GM21360 (cell line): ENCODE measurements around the gene TRMT2B.
A peak's percentile ranks its signal among the peaks of the same experiment; 100 is the strongest.
"Not testable (repeated sequence)": the region's sequence is repeated elsewhere in the genome, so short reads cannot be mapped to it uniquely, and the experiment has no call there.

Experiments
- ATAC-seq: cut with Tn5 transposase; IDR thresholded peaks from one replicate; pipeline ENCODE4 v1.9.1; 2021; ENCODE audit warnings: mild to moderate bottlenecking, moderate library complexity; ENCODE audit not compliant: unreplicated experiment

The TRMT2B gene, protein sequence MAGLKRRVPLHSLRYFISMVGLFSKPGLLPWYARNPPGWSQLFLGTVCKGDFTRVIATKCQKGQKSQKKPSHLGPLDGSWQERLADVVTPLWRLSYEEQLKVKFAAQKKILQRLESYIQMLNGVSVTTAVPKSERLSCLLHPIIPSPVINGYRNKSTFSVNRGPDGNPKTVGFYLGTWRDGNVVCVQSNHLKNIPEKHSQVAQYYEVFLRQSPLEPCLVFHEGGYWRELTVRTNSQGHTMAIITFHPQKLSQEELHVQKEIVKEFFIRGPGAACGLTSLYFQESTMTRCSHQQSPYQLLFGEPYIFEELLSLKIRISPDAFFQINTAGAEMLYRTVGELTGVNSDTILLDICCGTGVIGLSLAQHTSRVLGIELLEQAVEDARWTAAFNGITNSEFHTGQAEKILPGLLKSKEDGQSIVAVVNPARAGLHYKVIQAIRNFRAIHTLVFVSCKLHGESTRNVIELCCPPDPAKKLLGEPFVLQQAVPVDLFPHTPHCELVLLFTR

DNA sequence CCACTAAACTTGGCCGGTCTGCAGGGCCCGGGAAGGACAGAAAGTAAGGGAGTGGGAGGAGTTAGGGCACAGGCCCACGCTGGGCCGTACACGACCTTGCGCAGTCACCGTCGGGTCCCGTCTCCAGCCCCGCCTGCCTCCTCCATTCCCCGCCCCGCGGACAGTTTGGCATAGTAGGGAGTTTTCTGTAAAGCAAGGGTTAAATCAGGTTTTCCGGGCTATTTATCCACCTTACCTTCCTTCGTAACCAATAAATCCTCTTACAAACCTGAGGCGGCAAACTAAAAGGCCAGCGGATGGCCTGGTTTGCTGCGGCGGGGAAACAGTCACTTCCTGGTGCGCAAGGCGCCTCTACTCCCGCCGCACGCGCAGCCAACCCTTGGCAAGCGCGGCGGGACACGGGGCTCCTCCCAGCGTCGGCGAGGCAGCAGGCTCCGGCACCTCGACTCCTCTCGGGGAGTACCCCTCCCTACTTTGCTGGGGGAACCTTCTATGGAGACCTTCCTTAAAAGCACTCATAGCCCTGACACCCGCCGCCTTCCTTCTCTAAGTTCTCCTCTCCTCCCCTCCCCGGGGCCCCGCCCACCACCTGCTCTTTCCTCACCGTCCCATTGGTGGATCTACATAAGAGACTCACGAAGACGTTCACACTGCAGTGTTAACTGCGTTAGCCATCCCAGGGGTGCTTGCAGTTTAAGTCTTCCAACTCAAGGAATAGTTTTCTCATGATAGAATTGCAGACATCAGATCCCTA is at the start of gene TRMT2B:
Gene TRMT2B, minus strand, starts transcription at position 563 of the 754 bp plus-strand sequence. CDS start 9,822 bp downstream, outside the sequence.
- peak; percentile 94 for ATAC-seq

DNA sequence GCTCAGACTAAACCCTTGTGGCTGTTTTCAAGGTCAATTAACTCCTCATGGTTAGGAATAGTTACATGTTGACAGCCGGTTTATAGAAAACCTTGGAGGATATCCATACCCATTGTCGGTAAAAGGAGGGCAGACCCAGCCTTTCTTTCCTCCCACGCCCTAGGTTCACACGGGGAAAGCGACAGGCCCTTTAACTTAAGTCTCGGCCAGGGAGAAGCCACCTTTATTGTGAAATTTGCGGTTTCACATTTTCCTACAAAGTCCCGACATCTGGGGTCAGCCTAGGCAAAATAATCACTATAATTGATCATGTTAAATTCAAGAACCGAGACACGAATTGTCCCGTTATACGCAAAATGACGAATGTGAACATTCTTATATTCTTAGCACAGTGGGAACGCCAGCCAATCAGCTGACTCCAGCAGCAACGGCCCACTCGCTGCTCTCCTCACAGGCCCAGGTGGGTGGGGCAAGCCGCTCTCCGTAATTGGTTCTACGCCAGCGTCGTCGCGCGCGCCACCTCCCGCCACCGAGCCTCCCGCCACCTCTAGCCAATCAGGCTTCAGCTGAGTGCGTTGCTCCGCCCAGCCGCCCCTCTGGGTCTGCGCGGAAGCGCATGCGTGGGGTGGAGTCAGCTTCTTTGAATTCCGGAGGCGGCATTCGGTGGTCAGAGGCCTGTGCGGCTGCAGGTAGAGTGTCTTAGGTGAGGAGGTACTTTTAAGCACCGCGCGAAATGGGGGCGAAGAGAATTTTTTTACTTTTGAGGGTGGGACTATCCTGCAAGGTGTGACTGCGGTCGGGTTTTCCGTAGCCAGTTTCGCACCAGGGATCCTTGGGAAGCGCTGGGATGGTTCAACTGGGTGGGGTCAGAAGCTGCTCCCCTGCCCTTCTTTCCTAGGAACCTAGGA is 45.9 kb upstream of the TRMT2B start, which contains the start of gene CENPI:
Gene CENPI, plus strand, starts transcription at position 659 of the 908 bp plus-strand sequence. CDS start 2,867 bp downstream, outside the sequence.
- ATAC-seq = peak; percentile 97

DNA sequence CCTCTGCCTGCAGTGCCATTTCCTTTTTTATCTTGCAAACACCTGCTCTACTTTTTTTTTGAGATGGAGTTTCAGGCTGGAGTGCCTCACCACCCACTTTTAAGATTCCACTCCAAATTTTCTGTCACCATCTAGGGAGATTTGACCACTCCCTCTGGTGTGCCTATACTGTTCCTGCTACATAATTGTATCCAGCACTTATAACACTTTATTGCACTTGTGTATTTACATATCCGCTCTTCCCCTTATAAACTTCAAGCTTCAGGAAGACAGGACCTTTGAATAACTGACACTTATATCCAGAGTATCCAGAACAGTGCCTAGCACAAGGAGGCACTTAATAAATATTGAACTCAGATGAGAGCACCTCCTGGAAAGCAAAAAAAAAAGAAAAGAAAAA is 39.9 kb upstream of the TRMT2B start:
- ATAC-seq = no peak

DNA sequence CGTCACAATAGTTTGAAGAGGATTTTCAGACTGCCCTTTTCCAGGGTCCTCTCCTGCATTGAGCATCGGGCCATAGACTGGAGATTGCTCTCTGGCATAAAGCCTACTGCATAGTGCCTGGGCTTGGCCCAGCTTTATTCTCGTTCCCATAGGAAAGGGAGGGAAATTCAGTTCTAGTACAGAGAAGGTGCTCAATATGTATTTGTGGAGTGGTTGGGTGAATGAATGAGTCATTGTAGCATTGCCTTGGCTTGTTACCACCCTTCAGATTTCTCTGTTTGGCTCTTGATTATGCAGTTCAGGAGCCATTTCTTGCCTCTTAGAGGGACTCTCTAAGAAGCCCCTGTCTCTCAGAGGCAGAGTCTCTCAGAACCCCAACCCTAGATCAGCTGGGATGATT is 29.3 kb upstream of the TRMT2B start:
- ATAC-seq = no peak

DNA sequence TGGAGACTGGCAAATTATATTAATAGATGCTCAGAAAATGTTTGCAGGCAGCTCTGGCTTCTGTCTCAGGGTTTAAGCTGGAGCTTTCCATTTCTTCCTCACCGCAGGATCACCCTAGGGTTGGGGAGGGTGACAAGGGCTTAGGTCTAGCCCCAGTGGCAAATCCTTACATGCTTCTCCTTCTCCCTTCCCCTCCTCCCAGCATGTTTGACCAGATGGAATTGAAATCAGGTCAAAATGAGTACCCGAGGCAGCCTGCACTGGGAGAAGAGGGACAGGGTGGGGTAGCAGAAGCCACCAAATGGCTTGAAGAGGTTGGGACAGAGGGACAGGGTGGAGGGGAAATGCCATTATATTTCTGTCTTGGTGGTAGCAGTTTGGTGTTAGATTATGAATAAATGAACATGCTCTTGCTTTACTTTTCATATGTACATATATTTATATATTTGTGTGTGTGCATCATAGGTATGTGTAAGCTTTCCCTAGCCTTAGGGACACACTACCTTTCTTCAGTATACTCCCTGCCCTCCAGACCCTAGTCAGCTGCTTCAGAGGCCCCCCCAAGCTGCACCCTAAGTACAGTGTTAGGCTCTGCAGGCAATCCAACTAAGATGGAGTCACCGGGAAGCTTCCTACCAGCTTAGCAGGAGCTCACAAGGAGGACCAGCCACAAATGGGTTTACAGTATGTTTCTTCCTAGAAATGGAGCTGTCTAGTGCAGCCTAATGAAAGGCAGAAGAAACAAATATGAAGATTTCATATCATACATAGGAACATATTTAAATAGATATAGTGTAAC is 28.6 kb upstream of the TRMT2B start:
- ATAC-seq = no peak

DNA sequence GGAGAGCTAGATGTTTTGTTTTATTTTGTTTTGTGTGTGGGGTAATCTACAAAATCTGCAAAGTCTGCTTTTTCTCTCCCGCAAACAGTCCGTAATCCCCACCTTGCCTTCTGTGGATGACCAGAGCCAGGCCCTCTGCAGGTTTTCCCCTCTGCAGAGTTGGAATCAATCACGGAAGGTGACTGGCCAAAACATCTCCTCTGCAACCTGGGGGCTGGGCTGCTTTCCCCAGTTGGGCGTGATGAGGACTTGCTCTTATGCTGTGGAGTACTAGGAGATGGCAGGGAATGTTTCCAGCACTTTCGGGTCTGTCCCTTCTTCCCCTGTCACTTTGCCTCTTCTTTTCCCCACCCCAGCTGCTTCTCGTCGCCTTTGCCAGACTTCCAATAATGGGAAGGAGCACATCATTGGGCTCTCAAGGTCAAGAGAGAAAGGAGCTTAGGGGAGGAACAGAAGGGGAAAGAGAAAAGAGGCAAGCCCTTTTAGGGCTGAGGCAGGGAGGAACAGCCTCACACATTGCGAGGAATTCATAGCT is 27.9 kb upstream of the TRMT2B start:
- ATAC-seq = no peak

DNA sequence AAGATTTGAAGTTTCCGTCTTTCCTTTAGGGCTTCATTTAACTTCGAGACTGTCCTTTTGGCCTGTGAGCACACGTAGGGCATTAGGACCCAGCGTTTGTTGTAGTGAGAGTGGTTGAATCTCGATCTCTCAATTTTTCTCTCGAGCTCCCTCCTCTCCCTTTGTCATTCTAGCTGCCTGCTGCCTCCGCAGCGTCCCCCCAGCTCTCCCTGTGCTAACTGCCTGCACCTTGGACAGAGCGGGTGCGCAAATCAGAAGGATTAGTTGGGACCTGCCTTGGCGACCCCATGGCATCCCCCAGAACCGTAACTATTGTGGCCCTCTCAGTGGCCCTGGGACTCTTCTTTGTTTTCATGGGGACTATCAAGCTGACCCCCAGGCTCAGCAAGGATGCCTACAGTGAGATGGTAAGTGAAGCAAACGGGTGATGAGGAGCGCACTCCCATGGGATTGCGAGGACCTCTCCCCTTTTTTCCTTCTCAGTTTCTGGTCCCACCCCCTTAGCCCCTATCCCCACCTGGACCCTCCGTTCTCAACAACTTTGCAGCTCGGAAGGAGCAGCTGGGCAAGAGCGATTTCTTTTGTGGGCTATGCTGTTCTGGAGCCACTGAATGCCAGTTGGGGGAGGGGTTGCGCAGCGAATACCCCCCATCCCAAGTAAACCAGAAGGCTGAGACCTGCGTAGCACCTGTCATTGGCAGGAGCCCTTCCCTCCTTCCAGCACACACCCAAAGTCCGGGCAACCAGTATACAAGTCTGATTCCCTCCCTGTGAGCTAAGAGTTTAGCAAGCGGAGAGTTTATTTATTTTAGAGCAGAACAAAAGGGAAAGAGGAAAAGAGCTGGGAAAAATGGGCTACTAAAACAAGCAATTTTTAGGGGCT is 27.0 kb upstream of the TRMT2B start, which contains the start of gene TMEM35A:
Gene TMEM35A, plus strand, starts transcription at position 164 of the 883 bp plus-strand sequence. Its CDS starts 124 bp downstream, at position 288.
- no peak for ATAC-seq

DNA sequence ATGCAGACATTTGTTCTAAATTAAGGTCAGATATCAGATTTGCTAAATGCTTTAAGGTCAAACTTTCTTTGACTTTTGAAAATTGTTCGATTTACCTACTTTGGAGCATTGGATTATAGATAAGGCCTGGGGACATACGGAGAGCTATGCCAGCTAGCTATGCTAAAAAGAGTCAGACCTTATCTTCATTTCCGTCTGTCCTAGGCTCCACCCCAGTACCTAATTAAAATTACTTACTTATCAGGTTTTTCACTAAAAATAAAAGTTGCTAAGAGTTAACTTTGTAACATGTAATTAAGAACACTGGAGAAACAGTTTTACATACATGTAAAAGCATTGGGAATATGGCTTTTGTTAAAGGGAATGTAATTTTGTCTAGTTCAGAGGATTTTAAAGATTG is 19.7 kb upstream of the TRMT2B start:
- ATAC-seq = no peak

DNA sequence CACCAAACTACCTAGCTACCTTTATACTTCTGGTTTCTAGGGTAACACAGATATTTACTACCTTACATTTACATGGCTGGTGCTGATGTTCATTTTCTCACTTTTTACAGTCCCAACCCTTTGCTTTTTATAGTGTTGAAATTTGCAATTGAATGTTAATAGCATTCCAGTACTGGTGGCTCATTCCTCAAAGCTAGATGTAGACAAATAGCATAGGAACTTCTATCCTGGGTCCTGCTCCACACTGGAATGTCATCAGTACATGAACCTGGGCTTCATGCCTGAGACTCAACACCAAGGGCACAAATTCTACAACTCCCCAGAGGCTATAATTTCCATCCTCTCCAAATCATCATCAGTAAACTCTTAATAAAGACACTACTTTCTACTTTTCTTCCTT is 10.3 kb upstream of the TRMT2B start:
- ATAC-seq = no peak

DNA sequence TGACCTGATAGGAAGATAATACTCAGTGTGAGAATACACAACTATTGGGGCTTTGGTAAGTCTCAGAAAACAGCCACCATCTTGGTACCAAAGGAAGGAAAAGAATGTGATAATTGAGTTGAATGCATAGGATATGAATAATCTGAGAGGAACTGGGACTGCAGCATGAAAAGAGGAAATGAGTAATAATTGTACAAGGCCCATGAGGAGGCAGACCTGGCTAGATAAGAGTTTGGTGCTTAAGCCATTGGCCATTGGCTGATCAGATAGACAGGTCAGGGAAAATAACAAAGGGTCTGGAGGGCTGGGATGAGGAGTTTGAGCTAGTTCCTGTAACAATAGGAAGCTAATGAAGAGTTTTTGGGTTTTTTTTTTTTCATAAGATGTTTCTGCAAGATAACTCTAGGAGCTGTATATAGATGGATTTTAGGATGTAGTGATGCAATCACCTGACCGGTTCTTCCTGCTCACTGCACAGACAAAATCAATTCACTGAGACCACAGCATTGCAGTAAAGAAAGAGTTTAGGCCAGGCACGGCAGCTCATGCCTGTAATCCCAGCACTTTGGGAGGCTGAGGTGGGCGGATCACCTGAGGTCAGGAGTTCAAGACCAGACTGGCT is 5.3 kb upstream of the TRMT2B start:
- peak; percentile 94 for ATAC-seq

DNA sequence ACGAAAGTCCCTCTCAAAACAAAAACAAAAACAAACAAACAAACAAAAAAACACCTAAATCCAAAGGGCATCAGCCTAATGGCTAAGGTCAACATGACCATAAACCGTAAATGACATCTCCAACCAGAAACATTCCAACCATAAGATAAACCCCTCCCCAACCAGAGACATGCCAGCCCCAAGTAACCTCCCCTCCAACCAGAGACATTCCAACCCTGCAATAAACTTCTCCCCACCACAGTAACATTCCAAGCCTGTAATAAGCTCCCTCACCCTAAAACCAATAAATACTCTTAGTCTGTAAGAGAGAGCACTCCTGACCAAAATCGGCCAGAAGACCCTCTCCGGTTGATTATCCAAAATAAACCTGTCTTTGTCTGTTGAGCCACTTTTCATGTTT is 4.6 kb upstream of the TRMT2B start:
- not testable (repeated sequence) for ATAC-seq

DNA sequence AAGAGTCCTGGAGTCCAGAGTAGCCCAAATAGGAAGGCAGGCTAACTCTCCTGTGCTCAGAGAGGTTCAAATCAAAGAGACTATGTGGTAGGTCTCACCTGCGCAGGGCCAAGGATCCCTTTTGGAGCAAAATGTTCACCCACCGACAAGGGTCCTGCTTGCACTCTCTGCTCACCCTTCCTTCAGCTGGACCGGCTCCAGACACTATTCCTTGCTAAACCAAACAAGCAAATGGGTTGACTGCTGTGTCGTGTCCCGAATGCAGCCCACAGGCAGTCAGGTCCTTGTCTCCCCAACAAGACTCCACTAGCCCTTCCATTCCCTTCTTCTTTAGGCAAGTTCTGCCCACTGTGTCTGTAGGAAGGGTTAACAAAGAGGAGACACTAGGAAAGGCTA is 760 bp downstream of the TRMT2B start:
- peak; percentile 17 for ATAC-seq

DNA sequence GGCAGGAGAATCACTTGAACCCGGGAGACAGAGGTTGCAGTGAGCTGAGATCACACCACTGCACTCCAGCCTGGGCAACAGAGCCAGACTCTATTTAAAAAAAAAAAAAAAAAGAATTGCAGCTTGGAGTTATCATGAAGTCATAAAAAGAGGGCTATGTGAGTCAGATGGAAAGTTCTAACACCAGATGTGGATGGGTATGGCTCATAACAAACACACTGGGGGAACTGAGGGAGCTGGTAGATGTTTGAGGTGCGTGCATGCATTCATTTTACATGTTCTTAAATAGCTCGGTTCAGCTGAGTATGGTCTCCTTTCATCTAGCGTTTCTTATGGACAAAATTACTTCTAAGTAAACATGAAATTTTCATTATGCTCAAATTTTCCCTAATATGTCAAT is 11.7 kb downstream of the TRMT2B start:
- no peak for ATAC-seq

DNA sequence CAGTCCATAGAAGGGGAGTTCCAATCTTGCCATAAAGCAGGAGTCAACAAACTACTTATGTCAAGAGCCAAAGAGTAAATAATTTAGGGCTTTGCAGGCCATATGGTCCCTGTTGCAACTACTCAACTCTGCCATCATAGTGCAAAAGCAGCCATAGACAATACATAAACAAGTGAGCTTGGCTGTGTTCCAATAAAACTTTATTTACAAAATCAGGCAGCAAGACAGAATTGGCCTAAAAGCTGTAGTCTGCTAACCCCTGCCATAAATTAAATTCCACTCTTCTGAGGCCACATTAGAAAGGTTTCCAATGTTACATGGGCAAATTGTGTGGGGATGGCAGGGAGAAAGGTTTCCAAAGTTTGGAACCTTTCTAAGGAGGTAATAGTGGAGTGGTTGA is 14.7 kb downstream of the TRMT2B start:
- no peak for ATAC-seq

DNA sequence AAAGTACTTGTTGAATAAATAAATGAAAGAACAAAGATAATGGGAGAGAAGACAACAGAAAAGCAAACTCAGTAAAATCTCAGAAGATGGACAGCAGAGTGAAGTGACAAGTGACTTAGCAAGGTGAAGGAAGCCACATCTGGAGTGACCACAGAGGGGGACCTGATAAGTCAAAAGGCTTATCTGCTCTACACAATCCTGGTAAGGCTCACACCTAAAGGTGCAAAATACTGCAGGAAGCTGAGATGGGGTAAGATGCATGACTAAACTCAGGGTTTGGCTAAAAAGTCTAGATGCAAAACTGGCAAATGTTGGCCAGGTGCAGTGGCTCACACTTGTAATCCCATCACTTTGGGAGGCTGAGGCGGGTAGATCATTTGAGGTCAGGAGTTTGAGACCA is 22.2 kb downstream of the TRMT2B start:
- ATAC-seq = no peak

DNA sequence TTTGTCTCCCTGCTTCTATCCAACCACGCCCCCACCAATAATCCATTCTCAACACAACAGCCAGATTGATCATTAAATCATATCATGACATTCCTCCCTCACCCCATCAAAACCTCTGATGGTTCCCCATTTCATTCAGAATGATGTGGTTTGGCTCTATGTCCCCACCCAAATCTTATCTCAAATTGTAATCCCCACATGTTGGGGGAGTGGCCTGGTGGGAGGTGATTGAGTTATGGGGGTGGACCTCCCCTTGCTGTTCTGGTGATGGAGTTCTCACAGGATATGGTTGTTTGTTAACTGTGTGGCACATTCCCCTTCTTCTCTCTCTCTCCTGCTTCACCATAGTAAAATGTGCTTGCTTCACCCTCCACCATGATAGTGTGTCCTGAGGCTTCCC is 23.3 kb downstream of the TRMT2B start:
- no peak for ATAC-seq

DNA sequence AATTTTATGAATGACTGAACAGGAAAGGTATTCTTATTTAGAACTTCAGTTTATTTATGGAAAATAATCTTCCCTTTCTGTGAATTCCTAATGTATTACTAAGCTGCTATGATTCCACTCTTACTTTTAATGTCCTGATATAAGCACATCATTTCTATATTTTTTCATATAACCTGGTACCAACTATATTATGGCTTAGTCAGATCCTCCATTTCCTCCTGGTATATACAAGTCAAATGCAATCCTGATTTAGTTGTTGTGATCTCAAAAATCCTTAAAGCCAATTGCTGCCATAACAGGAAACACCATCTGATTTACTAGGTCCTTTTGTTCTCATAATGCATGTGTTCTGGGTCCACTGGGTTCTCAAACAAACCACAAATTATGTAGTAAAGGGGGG is 26.8 kb downstream of the TRMT2B start:
- no peak for ATAC-seq

DNA sequence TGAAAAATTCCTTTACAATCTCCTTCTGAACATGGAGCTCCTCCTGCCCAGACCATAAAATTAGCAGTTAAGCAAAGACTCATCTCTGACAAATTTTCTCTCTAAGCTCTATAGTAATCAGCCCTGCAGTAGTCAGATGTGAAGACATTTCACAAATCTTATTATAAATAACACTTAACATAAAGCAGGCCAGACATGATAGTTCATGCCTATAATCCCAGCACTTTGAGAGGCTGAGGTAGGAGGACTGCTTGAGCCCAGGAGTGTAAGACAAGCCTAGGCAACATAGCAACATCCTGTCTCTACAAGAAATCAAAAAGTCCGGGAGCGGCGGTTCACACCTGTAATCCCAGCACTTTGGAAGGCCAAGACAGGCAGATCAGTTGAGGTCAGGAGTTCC is 29.9 kb downstream of the TRMT2B start:
- no peak for ATAC-seq
